ENCODE measurements around the gene SH2B2.
"Not testable (repeated sequence)": the region's sequence is repeated elsewhere in the genome, so short reads cannot be mapped to it uniquely, and the experiment has no call there.

Gene SH2B2

DNA sequence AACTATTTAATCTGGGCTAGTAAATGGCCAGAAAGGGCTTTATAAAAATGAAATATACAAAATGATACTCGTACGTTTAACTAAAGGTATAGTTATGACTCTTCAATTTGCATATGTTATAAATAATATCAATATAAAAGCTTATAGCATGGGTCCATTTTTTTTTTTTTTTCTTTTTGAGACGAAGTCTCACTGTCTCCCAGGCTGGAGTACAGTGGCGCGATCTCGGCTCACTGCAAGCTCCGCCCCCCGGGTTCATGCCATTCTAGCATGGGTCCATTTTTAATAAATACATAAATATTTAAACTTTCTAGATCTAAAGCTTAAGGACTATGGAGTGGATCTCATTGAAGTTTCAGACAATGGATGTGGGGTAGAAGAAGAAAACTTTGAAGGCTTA, 50.3 kb downstream of the SH2B2 start:
- DNase-seq (ENCODE audit: low read depth) = not testable (repeated sequence)

DNA sequence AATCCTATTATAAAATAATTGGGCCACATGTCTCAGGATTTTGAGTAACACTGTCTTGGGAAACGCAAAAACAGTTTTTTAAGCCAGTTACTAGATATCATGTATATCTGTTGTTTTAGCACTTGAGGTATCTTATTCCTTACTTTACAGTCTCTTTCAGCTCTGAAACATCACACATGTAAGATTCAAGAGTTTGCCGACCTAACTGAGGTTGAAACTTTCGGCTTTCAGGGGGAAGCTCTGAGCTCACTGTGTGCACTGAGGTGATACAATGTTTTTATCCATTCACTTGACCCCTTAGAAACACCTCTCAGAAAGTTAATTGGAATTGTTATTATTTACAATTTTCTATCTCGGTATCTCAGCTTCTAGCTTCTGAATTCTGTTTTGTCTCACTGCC, 50.8 kb downstream of the SH2B2 start:
- DNase-seq (ENCODE audit: low read depth) = not testable (repeated sequence)

DNA sequence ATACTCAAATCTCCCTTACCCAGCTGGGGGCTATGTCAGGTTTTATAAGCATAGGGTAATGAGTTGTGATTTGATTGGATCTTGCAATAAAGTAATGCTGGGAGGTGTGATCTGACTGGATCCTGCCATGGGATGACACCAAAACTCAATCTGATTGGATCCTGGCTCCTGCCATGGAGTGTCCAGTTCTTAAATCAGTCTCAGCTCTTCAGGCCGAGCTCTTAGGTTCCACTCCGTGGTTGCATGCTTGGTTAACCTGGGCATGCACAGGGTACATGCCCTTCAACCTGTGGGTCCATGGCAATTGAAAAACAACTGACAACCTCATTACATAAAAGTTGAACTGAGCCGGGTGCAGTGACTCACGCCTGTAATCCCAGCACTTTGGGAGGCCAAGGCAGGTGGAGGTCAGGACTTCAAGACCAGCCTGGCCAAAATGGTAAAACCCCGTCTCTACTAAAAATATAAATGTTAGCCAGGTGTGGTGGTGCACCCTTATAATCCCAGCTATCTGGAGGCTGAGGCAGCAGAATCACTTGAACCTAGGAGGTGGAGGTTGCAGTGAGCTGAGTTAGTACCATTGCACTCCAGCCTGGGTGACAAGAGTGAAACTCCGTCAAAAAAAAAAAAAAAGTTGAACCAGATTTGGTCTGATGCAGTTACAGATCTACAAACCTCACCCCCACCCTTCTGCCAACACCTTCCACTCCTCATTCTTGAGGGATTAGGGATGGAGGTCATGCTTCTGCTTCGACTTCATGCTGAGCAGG, 54.1 kb downstream of the SH2B2 start:
- not testable (repeated sequence) for DNase-seq (ENCODE audit: low read depth)

DNA sequence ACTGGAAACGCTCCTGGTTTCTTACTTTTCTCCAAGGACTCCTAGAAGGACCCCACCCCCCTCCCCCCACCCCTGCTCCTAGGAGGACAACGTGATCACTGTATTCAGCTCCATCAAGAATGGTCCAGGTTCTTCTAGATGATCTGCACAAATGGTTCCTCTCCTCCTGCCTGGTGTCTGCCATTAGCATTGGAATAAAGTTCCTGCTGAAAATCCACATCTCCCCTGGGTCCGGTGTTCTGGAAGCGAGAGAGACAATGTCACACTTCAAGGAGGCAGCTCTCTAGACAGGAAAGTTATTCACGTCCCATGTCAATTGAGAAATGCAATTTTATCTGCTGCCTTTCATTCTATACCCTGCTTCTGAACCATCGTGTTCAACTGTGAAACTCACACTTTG, 60.3 kb downstream of the SH2B2 start:
- not testable (repeated sequence) for DNase-seq (ENCODE audit: low read depth)

DNA sequence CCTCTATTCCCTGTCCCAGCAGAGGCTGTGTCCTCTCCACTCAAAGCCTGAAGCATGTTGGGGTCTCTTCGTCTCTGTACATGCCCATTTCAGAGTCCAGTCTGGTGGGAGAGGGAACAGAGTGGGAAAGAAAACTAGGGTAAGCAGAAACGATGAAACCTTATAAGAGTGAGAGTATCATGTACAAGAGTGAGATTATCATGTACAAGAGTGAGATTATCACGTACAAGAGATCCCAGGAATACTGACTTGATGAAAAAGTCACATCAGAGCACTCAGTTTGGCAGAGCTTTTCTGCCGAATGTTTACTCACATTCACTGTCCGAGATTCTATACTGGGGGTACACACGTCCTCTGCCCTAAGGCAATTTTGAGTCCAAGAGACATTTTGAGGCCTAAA, 69.7 kb downstream of the SH2B2 start, which contains the start of gene SPDYE6:
TSS of gene SPDYE6 (minus strand) at position 101 of the 400 bp plus-strand sequence. CDS start 421 bp downstream, outside the sequence.
- DNase-seq (ENCODE audit: low read depth) = not testable (repeated sequence)

DNA sequence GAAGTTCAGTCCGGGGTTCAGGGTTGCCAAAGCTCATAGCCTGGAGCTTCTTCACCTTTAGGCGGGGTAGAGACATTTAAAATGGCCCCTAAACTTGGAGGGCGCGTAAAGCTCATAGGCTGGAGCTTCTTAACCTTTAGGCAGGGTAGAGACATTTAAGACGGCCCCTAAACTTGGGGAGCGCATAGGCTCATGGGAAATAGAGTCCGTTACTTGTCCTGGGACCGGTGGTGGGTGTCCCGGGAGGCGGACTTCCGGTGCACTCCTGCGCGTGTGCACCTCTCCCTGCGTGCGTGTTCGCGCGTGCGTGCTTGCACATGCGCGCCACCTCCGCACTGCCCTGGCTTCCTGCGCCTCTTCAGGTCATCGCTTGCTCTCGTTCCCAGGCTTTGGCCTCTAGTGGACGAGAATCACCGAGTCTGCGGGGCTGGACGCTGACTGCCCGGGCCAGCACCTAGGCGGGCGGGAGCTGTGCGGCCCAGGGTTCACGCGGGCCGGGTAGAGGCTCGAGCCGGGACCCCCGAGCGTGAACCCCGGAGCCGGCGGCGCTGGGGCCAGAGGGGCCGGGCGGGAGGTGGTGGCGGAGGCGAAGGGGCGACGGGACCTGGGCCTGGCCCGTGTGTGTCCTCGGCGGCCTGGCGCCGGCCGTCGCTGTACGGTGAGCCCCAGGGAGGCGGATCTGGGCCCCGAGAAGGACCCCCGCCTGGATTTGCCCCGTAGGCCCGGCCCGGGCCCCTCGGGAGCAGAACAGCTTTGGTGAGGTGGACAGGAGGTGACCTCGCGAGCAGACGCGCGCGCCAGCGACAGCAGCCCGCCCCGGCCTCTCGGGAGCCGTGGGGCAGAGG, 77.1 kb downstream of the SH2B2 start:
- DNase-seq (ENCODE audit: low read depth) = peak; percentile 99

DNA sequence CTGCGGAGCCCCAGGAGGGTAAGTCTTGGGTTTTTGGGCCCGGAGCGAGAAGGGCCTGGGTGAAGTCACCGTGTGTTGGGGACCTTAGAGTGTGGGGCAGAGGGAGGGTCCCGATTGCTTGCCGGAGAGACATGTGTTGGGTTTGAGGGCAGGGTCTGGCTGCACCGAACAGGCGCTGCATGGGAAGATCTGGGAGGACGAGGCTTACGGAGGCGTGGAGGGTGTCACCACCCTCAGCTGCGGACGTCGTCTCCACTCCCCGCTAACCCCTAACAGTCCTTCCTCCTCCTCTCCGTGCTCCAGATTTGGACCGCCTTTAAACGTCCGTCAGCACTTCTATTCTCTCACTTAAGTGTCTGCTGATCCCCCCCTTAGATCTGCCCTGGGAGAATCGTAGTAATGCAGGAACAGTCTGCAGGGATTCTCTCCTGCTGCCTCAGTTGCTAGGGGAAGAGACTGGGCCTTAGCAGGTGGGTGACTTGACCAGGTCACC, 77.8 kb downstream of the SH2B2 start:
- not testable (repeated sequence) for DNase-seq (ENCODE audit: low read depth)

DNA sequence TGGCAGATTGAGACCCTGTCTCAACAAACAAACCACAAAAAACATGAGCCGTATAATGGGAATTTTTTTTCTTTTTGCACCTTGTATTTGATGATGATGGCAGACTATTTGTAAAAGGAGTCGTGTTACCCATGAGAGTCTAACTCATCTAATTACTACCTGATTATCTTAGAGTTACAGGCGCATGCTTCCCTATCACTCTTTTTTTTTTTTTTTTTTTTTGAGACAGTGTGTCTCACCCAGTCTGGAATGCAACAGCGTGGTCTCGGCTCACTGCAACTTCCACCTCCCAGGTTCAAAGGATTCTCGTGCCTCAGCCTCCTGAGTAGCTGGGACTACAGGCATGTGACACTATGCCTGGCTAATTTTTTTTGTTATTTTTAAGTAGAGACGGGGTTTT, 78.7 kb downstream of the SH2B2 start:
- not testable (repeated sequence) for DNase-seq (ENCODE audit: low read depth)

DNA sequence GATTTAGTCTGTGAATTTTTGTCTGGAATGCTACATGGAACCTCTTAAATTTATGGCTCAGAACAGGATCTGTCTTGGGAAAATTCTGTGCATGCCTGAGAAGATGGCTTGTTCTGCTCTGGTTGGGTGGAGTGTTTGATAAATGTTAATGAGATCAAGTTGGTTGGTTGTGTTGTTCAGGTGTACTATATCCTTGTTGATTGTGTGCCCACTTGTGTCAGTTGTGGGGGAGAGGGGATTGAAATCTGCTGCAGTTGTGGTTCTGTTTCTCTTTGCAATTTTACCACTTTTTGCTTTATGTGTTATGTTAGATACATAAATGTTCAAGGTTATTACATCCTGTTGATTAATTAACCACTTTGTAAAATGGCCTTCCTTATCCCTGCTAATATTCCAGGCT, 83.4 kb downstream of the SH2B2 start:
- not testable (repeated sequence) for DNase-seq (ENCODE audit: low read depth)

Measured in fibroblast of gingiva (primary cell).